OCI-LY1 (cell line): Measurements from ENCODE around the gene ZBTB7C.

ENCODE experiments used
- H2AFZ ChIP-seq: fragments of 200-600 bp; sonication (generic), shearing (Covaris generic); 2 replicates; pipeline ENCODE4 v1.6.0; 2014; ENCODE audit warnings: antibody characterized with exemption, mild to moderate bottlenecking, low read length
- H3F3A ChIP-seq: fragments of 200-600 bp; sonication (generic), shearing (Covaris generic); 2 replicates; pipeline ENCODE4 v1.6.0; 2014; ENCODE audit warnings: mild to moderate bottlenecking, antibody characterized with exemption, low read length, moderate library complexity; ENCODE audit not compliant: insufficient read depth
- H3K27ac ChIP-seq: fragments of 200-600 bp; sonication (generic); 2 replicates; pipeline ENCODE4 v1.5.1; 2014; ENCODE audit warnings: low read length, mixed run types, mild to moderate bottlenecking, low read depth; ENCODE audit not compliant: poor library complexity, severe bottlenecking
- H3K27me3 ChIP-seq: fragments of 200-600 bp; sonication (generic); 2 replicates; pipeline ENCODE4 v1.6.0; 2014; ENCODE audit warnings: antibody characterized with exemption, mild to moderate bottlenecking, low read length, moderate library complexity; ENCODE audit not compliant: insufficient read depth
- H3K36me3 ChIP-seq: fragments of 200-600 bp; sonication (generic); 2 replicates; pipeline ENCODE4 v1.6.1; 2014; ENCODE audit warnings: mild to moderate bottlenecking, antibody characterized with exemption, low read length, moderate library complexity, mixed read lengths; ENCODE audit not compliant: insufficient read depth
- H3K4me1 ChIP-seq: fragments of 200-600 bp; sonication (generic); 2 replicates; pipeline ENCODE4 v1.5.1; 2014; ENCODE audit warnings: mild to moderate bottlenecking, low read length, moderate library complexity; ENCODE audit not compliant: insufficient read depth, severe bottlenecking
- H3K4me2 ChIP-seq: fragments of 200-600 bp; sonication (generic), shearing (Covaris generic); 2 replicates; pipeline ENCODE4 v1.6.1; 2014; ENCODE audit warnings: low read length
- H3K4me3 ChIP-seq: fragments of 200-600 bp; sonication (generic); 2 replicates; pipeline ENCODE4 v1.5.1; 2014; ENCODE audit warnings: low read length, low read depth, mild to moderate bottlenecking, mixed read lengths; ENCODE audit not compliant: poor library complexity, severe bottlenecking
- H3K79me2 ChIP-seq: fragments of 200-600 bp; shearing (Covaris generic); 2 replicates; pipeline ENCODE4 v1.6.1; 2016; ENCODE audit warnings: mixed run types, low read length, mixed read lengths; ENCODE audit not compliant: insufficient read depth
- H3K9ac ChIP-seq: fragments of 200-600 bp; sonication (generic), shearing (Covaris generic); 2 replicates; pipeline ENCODE4 v1.6.1; 2014; ENCODE audit warnings: mild to moderate bottlenecking, low read length, mixed read lengths
- H3K9me2 ChIP-seq: fragments of 200-600 bp; sonication (generic), shearing (Covaris generic); 2 replicates; pipeline ENCODE4 v1.6.1; 2014; ENCODE audit warnings: low read depth, mild to moderate bottlenecking, low read length, mixed read lengths
- H3K9me3 ChIP-seq: fragments of 200-600 bp; shearing (Covaris generic); 2 replicates; pipeline ENCODE4 v1.6.1; 2014; ENCODE audit warnings: low read length, mixed read lengths
- H4K20me1 ChIP-seq: fragments of 200-600 bp; sonication (generic), shearing (Covaris generic); 2 replicates; pipeline ENCODE4 v1.6.0; 2016; ENCODE audit warnings: mild to moderate bottlenecking, low read length; ENCODE audit not compliant: insufficient read depth
- EZH2 ChIP-seq: fragments of 200-600 bp; sonication (generic), shearing (Covaris generic); IDR thresholded peaks from 2 replicates; pipeline ENCODE4 v1.8.0; 2017; ENCODE audit warnings: borderline replicate concordance, mixed run types, mild to moderate bottlenecking, antibody characterized with exemption, low read length, moderate library complexity, mixed read lengths
- TF ChIP-seq, protein P1 (sequence below): fragments of 200-600 bp; sonication (generic), shearing (Covaris generic); IDR thresholded peaks from 2 replicates; pipeline ENCODE4 v1.5.1; 2017; ENCODE audit warnings: mild to moderate bottlenecking, antibody characterized with exemption, low read length, moderate library complexity, mixed read lengths

ZBTB7C gene

DNA sequence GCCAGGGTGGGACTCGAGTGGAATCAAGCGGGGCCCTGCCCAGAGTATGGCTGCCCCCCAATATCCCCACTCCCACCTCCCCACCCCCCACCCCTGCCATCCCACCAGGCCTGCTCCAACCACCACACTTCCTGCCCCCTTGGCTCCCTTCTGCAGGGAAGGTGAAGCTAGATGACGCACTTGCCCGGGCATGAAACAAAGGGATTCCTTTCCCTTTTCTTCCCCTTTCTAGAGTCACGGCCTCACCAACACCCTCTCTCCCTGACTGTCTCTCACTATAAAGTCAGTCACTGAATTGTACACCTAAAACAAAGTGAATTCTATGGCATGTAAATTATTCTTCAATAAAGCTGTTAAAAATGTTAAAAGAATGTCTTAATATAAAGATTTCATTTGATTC, 16.0 kb downstream of the ZBTB7C start:
- no peaks in the 10 kb centered on the region for H3K36me3 ChIP-seq
- no peaks in the 10 kb centered on the region for H3K27me3 ChIP-seq
- no peak for TF ChIP-seq EZH2
- TF ChIP-seq, protein P1, sequence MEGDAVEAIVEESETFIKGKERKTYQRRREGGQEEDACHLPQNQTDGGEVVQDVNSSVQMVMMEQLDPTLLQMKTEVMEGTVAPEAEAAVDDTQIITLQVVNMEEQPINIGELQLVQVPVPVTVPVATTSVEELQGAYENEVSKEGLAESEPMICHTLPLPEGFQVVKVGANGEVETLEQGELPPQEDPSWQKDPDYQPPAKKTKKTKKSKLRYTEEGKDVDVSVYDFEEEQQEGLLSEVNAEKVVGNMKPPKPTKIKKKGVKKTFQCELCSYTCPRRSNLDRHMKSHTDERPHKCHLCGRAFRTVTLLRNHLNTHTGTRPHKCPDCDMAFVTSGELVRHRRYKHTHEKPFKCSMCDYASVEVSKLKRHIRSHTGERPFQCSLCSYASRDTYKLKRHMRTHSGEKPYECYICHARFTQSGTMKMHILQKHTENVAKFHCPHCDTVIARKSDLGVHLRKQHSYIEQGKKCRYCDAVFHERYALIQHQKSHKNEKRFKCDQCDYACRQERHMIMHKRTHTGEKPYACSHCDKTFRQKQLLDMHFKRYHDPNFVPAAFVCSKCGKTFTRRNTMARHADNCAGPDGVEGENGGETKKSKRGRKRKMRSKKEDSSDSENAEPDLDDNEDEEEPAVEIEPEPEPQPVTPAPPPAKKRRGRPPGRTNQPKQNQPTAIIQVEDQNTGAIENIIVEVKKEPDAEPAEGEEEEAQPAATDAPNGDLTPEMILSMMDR: no peak
- H3K9ac ChIP-seq: no peak overlapping the region
- no peaks in the 10 kb centered on the region for H3K9me3 ChIP-seq
- no peak overlapping the region for H3K4me3 ChIP-seq
- H3K9me2 ChIP-seq: no peaks in the 10 kb centered on the region
- no peak overlapping the region for H2AFZ ChIP-seq
- no peaks in the 10 kb centered on the region for H3K79me2 ChIP-seq
- H4K20me1 ChIP-seq: no peaks in the 10 kb centered on the region
- no peak overlapping the region for H3K27ac ChIP-seq
- H3K4me2 ChIP-seq: no peak overlapping the region
- no peaks in the 10 kb centered on the region for H3K4me1 ChIP-seq
- no peaks in the 10 kb centered on the region for H3F3A ChIP-seq

DNA sequence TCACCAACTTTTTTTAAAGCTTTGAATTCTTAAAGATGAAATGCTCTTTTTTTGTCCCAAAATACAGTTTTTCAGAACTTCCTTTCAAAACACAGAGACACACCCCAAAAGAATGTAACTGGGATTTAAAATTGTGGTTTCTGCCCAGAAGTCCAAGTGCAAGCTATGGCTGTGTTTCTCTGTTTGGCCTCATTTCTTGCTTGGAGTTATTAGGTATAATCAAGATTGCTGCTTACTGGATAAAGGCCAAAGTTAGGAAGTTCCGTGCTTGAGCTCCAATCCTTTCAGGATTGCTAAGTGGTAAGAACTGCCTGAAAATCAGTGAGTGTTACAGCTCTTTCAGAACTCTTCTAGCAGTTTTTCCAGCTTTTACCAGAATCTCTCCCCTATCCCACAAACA, 16.9 kb downstream of the ZBTB7C start:
- Histone ChIP-seq H2AFZ (no peak overlapping the region), H4K20me1 (no peaks in the 10 kb centered on the region), H3K4me1 (no peaks in the 10 kb centered on the region), H3K9me3 (no peaks in the 10 kb centered on the region), H3K9me2 (no peaks in the 10 kb centered on the region), H3K9ac (no peak overlapping the region), H3K4me3 (no peak overlapping the region), H3K79me2 (no peaks in the 10 kb centered on the region), H3K36me3 (no peaks in the 10 kb centered on the region), H3K27me3 (no peaks in the 10 kb centered on the region), H3K27ac (no peak overlapping the region), H3K4me2 (no peak overlapping the region), H3F3A (no peaks in the 10 kb centered on the region)
- TF ChIP-seq, protein P1: no peak
- no peak for TF ChIP-seq EZH2

DNA sequence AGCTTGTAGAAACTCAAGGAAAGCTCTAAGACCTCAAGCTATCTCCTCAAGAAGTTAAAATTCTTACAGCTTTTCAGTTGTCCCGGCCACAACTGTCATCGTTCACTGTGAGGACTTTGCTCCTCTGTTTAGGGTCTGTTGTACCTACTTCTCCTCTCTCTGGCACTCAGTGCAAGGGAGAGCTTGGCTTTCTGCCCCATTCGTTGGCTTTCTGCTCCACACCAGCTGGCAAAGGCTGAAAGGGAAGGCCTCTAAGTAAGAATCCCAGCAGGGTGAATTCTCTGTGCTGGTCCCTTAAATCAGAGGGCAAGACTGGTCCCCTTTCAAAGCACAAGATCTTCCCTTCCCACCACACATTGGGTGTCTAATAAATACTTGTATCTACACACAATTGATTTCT, 17.3 kb downstream of the ZBTB7C start:
- no peaks in the 10 kb centered on the region for H3K4me1 ChIP-seq
- H3K9ac ChIP-seq: no peak overlapping the region
- H3K9me3 ChIP-seq: no peaks in the 10 kb centered on the region
- H3K79me2 ChIP-seq: no peaks in the 10 kb centered on the region
- no peak for TF ChIP-seq EZH2
- TF ChIP-seq, protein P1: no peak
- H3K4me3 ChIP-seq: no peak overlapping the region
- no peaks in the 10 kb centered on the region for H3F3A ChIP-seq
- no peaks in the 10 kb centered on the region for H3K27me3 ChIP-seq
- no peaks in the 10 kb centered on the region for H4K20me1 ChIP-seq
- no peak overlapping the region for H3K27ac ChIP-seq
- H3K4me2 ChIP-seq: no peak overlapping the region
- no peaks in the 10 kb centered on the region for H3K36me3 ChIP-seq
- H2AFZ ChIP-seq: no peak overlapping the region
- no peaks in the 10 kb centered on the region for H3K9me2 ChIP-seq
